Endothelial cell of umbilical vein (primary cell): ENCODE measurements around the gene RAB6B. TPM values are rescaled to one million over a fixed set of nuclear protein-coding genes. Genes with fewer than 3 reads are reported as not detected.

Experiments
- BruUV-seq: library from RNA; stranded (reverse); fragments of 400-500 nt; replicated peaks from 2 replicates; lab custom pipeline; 2021; lab: Mats Ljungman, UMichigan
- CTCF ChIA-PET: fragments of 300-600, 350-600 bp; sonication (Branson Sonifier 250); formaldehyde crosslinking; loops from one replicate; lab custom pipeline; 2021; ENCODE audit warnings: antibody characterized with exemption, inconsistent platforms; lab: Charles Lee
- POLR2A ChIA-PET: fragments of 300-600, 350-600 bp; sonication (Branson Sonifier 250); formaldehyde crosslinking; loops from one replicate; lab custom pipeline; 2021; ENCODE audit warnings: antibody characterized with exemption, inconsistent platforms; lab: Charles Lee
- DNase-seq: peaks from one replicate; pipeline ENCODE4 v3.0.0-alpha.2; 2011; ENCODE audit warnings: low read depth, low spot score
- FAIRE-seq: peaks from 2 replicates; lab custom pipeline; 2011; peaks lifted over from hg19 to GRCh38; lab: Jason Lieb, UNC
- H2AFZ ChIP-seq: 2 replicates; pipeline ENCODE4 v1.6.0; 2012; ENCODE audit warnings: low read depth, low read length, control low read depth, inconsistent platforms
- H3K27ac ChIP-seq: 2 replicates; pipeline ENCODE4 v1.5.1; 2011; ENCODE audit warnings: low read depth, mild to moderate bottlenecking, control low read depth, low read length, moderate library complexity; ENCODE audit not compliant: insufficient read depth
- H3K27me3 ChIP-seq, 2 experiments: 2 replicates each; pipeline versions ENCODE4 v1.6.0 to v1.6.1; 2011; ENCODE audit warnings: low read length in 2 of 2, mixed read lengths in 1 of 2; ENCODE audit not compliant: control insufficient read depth in 2 of 2, insufficient read depth in 2 of 2
- H3K36me3 ChIP-seq, 2 experiments: 2 replicates in 1 of 2; 3 replicates in 1 of 2; pipeline ENCODE4 v1.5.1; 2011; ENCODE audit warnings: low read length in 2 of 2, mild to moderate bottlenecking in 1 of 2, moderate library complexity in 1 of 2; ENCODE audit not compliant: control insufficient read depth in 2 of 2, insufficient read depth in 2 of 2; ENCODE audit errors: extremely low read depth in 1 of 2
- H3K4me1 ChIP-seq: 3 replicates; pipeline ENCODE4 v1.5.1; 2011; ENCODE audit warnings: mild to moderate bottlenecking, low read length; ENCODE audit not compliant: control insufficient read depth, insufficient read depth; ENCODE audit errors: extremely low read depth
- H3K4me2 ChIP-seq: 2 replicates; pipeline ENCODE4 v1.6.1; 2011; ENCODE audit warnings: low read length, control low read depth, mixed read lengths; ENCODE audit not compliant: insufficient read depth
- H3K4me3 ChIP-seq, 3 experiments: fragments of 200-600 bp in 1 of 3; sonication (generic), shearing (Covaris generic) in 1 of 3; replicated peaks in 1 of 3; 2 replicates each; pipeline ENCODE4 v1.5.1; 2011 to 2016; ENCODE audit warnings: control low read depth in 3 of 3, low read length in 3 of 3, mild to moderate bottlenecking in 2 of 3, inconsistent platforms in 1 of 3, low read depth in 1 of 3, moderate library complexity in 1 of 3; ENCODE audit not compliant: insufficient read depth in 1 of 3
- H3K79me2 ChIP-seq: 2 replicates; pipeline ENCODE4 v1.6.0; 2012; ENCODE audit warnings: low read length, inconsistent platforms; ENCODE audit not compliant: control insufficient read depth, insufficient read depth
- H3K9ac ChIP-seq: replicated peaks from 2 replicates; pipeline ENCODE3; 2011; ENCODE audit warnings: low read length, control low read depth; ENCODE audit not compliant: insufficient read depth; ENCODE audit errors: extremely low read depth
- H3K9me1 ChIP-seq: replicated peaks from 3 replicates; pipeline ENCODE4 v1.6.0; 2011; ENCODE audit warnings: mild to moderate bottlenecking, low read length; ENCODE audit not compliant: control insufficient read depth, insufficient read depth; ENCODE audit errors: extremely low read depth
- H3K9me3 ChIP-seq: replicated peaks from 2 replicates; pipeline ENCODE4 v1.5.1; 2012; ENCODE audit warnings: low read length, inconsistent platforms; ENCODE audit not compliant: control insufficient read depth, insufficient read depth
- H4K20me1 ChIP-seq: replicated peaks from 2 replicates; pipeline ENCODE3; 2011; ENCODE audit warnings: mild to moderate bottlenecking, low read length; ENCODE audit not compliant: control insufficient read depth, insufficient read depth; ENCODE audit errors: extremely low read depth
- EZH2 ChIP-seq: IDR thresholded peaks from 2 replicates; pipeline ENCODE4 v1.6.1; 2012; ENCODE audit warnings: borderline replicate concordance, low read depth, mild to moderate bottlenecking, moderate library complexity, low read length, inconsistent platforms; ENCODE audit not compliant: severe bottlenecking
- FOS ChIP-seq: IDR thresholded peaks from 2 replicates; pipeline ENCODE4 v1.6.1; 2011; ENCODE audit warnings: mild to moderate bottlenecking, low read length, moderate library complexity, borderline replicate concordance; ENCODE audit not compliant: insufficient read depth
- JUN ChIP-seq: IDR thresholded peaks from 2 replicates; pipeline ENCODE4 v1.6.1; 2011; ENCODE audit warnings: borderline replicate concordance, low read depth; ENCODE audit not compliant: insufficient read length, insufficient read depth
- MYC ChIP-seq: IDR thresholded peaks from one replicate; pipeline ENCODE4 v1.6.1; 2011; ENCODE audit warnings: mild to moderate bottlenecking, low read depth, low read length
- POLR2A ChIP-seq: IDR thresholded peaks from 2 replicates; pipeline ENCODE4 v1.6.1; 2012; ENCODE audit warnings: low read depth, mild to moderate bottlenecking, control low read depth, low read length
- POLR2AphosphoS5 ChIP-seq: IDR thresholded peaks from 2 replicates; pipeline ENCODE4 v1.6.1; 2012; ENCODE audit warnings: low read depth, mild to moderate bottlenecking, control low read depth, low read length, moderate library complexity; ENCODE audit not compliant: insufficient read depth
- dilution Hi-C: fragments of 300-500 bp; cut with MboI; formaldehyde crosslinking; loops from one replicate; pipeline ENCODE4 v1.15.0; 2019; ENCODE audit warnings: low sequenced_read_pairs; ENCODE audit not compliant: extremely low pct_ligation_motif_present
- intact Hi-C: fragments of 100-400 bp; cut with micrococcal nuclease; formaldehyde crosslinking; loops from one replicate; pipeline ENCODE4 v1.10.0; 2022
- polyA plus RNA-seq, 4 experiments: library from polyadenylated mRNA; depleted of rRNA in 3 of 4; stranded (reverse) in 3 of 4; unstranded in 1 of 4; fragments of >200 nt; gene quantifications; 2 replicates each; pipeline versions ENCODE4 v1.2.1 to v1.2.3, GENCODE V29; 2011 to 2012; ENCODE audit warnings: missing spikeins in 1 of 4
- total RNA-seq: library from RNA; stranded (reverse); gene quantifications from 2 replicates; pipeline ENCODE4 v1.2.3, GENCODE V29; 2021
- TF ChIP-seq, protein P1 (sequence below): IDR thresholded peaks from 2 replicates; pipeline ENCODE4 v1.6.1; 2011; ENCODE audit not compliant: insufficient read depth, insufficient read length
- TF ChIP-seq, protein P2 (sequence below), 2 donors: IDR thresholded peaks; 1 replicate in 1 of 2; 2 replicates in 1 of 2; pipeline ENCODE4 v1.5.1; 2011; ENCODE audit warnings: low read length in 2 of 2, mild to moderate bottlenecking in 2 of 2, moderate library complexity in 2 of 2, control low read depth in 1 of 2, inconsistent platforms in 1 of 2, low read depth in 1 of 2; ENCODE audit not compliant: insufficient read depth in 1 of 2; ENCODE audit errors: extremely low read depth in 1 of 2

Gene RAB6B
- total and polyA plus RNA-seq, 2 donors (not counting 3 experiments of a cell fraction or from before 2014, with no cell fraction given) = 1.7 to 6.7 TPM

DNA sequence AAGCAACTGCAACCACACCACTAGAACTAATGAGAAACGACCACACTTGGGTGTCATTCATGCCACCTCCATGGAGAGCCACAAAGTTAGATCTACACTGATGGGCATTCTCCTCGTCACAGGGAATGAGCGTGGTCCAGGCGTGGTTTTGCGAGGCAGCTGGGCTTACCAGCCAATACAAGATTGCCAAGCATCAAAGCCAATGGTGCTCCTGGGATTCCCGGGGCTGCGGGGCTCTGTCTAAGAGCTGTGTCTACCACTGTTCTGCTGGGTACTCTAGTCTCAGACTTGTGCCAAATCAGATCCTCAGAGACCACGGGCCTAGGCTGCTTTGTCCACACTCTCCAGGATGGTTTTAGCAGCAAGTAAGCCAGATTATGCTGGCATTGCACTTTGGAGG, 43.8 kb downstream of the RAB6B start:
- FAIRE-seq (no peak), DNase-seq (no peak)
- TF ChIP-seq MYC (no peak), POLR2AphosphoS5 (no peak), FOS (no peak), EZH2 (no peak), POLR2A (no peak), JUN (no peak)
- TF ChIP-seq, protein P1, sequence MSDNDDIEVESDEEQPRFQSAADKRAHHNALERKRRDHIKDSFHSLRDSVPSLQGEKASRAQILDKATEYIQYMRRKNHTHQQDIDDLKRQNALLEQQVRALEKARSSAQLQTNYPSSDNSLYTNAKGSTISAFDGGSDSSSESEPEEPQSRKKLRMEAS = no peak
- TF ChIP-seq, protein P2, sequence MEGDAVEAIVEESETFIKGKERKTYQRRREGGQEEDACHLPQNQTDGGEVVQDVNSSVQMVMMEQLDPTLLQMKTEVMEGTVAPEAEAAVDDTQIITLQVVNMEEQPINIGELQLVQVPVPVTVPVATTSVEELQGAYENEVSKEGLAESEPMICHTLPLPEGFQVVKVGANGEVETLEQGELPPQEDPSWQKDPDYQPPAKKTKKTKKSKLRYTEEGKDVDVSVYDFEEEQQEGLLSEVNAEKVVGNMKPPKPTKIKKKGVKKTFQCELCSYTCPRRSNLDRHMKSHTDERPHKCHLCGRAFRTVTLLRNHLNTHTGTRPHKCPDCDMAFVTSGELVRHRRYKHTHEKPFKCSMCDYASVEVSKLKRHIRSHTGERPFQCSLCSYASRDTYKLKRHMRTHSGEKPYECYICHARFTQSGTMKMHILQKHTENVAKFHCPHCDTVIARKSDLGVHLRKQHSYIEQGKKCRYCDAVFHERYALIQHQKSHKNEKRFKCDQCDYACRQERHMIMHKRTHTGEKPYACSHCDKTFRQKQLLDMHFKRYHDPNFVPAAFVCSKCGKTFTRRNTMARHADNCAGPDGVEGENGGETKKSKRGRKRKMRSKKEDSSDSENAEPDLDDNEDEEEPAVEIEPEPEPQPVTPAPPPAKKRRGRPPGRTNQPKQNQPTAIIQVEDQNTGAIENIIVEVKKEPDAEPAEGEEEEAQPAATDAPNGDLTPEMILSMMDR (IDR thresholded peaks at IDR 0.05; ENCODE audit: extremely low read depth in 1 of 2, insufficient read depth in 1 of 2, low read depth in 1 of 2, low read length in 2 of 2) = no peak
- dilution Hi-C loops = no loop called here
- H3K9ac ChIP-seq = no peak overlapping the region
- intact Hi-C loops = no loop called here
- no peaks in the 10 kb centered on the region for H3K4me1 ChIP-seq
- no peaks in the 10 kb centered on the region for H3K27me3 ChIP-seq
- no peak overlapping the region for H3K27ac ChIP-seq
- ChIA-PET CTCF (interaction anchor here (2.2 kb wide), 1 partner anchor 12 kb away, joined by 6 read pairs; no protein-coding TSS in a partner anchor), POLR2A (no interaction called here)
- H3K9me1 ChIP-seq = no peaks in the 10 kb centered on the region
- no TSS peak for BruUV-seq
- no peak overlapping the region for H3K4me3 ChIP-seq
- no peak overlapping the region for H2AFZ ChIP-seq
- no peaks in the 10 kb centered on the region for H4K20me1 ChIP-seq
- no peaks in the 10 kb centered on the region for H3K79me2 ChIP-seq
- H3K9me3 ChIP-seq = no peaks in the 10 kb centered on the region
- H3K36me3 ChIP-seq = no peaks in the 10 kb centered on the region
- no peak overlapping the region for H3K4me2 ChIP-seq
